IMR-90 (cell line): ENCODE results near the gene B4GALNT3. TPM values are rescaled to one million over a fixed set of nuclear protein-coding genes. Genes with fewer than 3 reads are reported as not detected.

ENCODE experiments used
- ATAC-seq: fragments of 200-7000 bp; cut with Tn5 transposase; 2 replicates; pipeline ENCODE4 v1.9.1; 2020; ENCODE audit warnings: low read depth, mild to moderate bottlenecking, moderate library complexity
- BruUV-seq: library from RNA; stranded (reverse); fragments of 400-500 nt; replicated peaks from 2 replicates; lab custom pipeline; 2021; lab: Mats Ljungman, UMichigan
- CTCF ChIA-PET: fragments of 300-600 bp; formaldehyde crosslinking; extraction: SDS; loops from one replicate; lab custom pipeline; 2021; ENCODE audit warnings: antibody characterized with exemption; lab: Yijun Ruan, JAX
- POLR2A ChIA-PET: fragments of 300-600 bp; sonication (Branson Sonifier 250); formaldehyde crosslinking; loops from one replicate; lab custom pipeline; 2022; ENCODE audit warnings: antibody characterized with exemption; ENCODE audit not compliant: unreplicated experiment; lab: Charles Lee
- DNase-seq: peaks from one replicate; pipeline ENCODE4 v3.0.0; 2013
- H2AFZ ChIP-seq: replicated peaks from 2 replicates; pipeline ENCODE3; 2013; ENCODE audit warnings: low read length, mild to moderate bottlenecking; ENCODE audit not compliant: poor library complexity
- H2AK5ac ChIP-seq: 2 replicates; pipeline ENCODE4 v1.6.1; 2013; ENCODE audit warnings: low read depth, low read length, inconsistent platforms
- H2AK9ac ChIP-seq: replicated peaks from 2 replicates; pipeline ENCODE3; 2013; ENCODE audit warnings: mild to moderate bottlenecking, low read depth, low read length, moderate library complexity; ENCODE audit not compliant: poor library complexity
- H2BK120ac ChIP-seq: 2 replicates; pipeline ENCODE4 v1.6.1; 2013; ENCODE audit warnings: low read depth, low read length, inconsistent platforms
- H2BK15ac ChIP-seq: 3 replicates; pipeline ENCODE4 v1.6.1; 2013; ENCODE audit warnings: low read depth, low read length, inconsistent platforms
- H2BK20ac ChIP-seq: 2 replicates; pipeline ENCODE4 v1.6.1; 2013; ENCODE audit warnings: low read depth, mild to moderate bottlenecking, inconsistent platforms, low read length, moderate library complexity
- H2BK5ac ChIP-seq: 2 replicates; pipeline ENCODE4 v1.6.1; 2013; ENCODE audit warnings: mild to moderate bottlenecking, low read depth, low read length, inconsistent platforms; ENCODE audit not compliant: poor library complexity, severe bottlenecking
- H3K14ac ChIP-seq: replicated peaks from 2 replicates; pipeline ENCODE4 v1.6.1; 2013; ENCODE audit warnings: low read depth, low read length, inconsistent platforms
- H3K18ac ChIP-seq: 2 replicates; pipeline ENCODE4 v1.6.1; 2013; ENCODE audit warnings: low read depth, low read length, control low read depth
- H3K23ac ChIP-seq: 2 replicates; pipeline ENCODE4 v1.6.1; 2013; ENCODE audit warnings: low read depth, low read length, inconsistent platforms
- H3K27ac ChIP-seq: 2 replicates; pipeline ENCODE4 v1.5.1; 2013; ENCODE audit warnings: mild to moderate bottlenecking, control low read depth, low read length; ENCODE audit not compliant: insufficient read depth
- H3K27me3 ChIP-seq: 2 replicates; pipeline ENCODE4 v1.6.1; 2013; ENCODE audit warnings: low read length; ENCODE audit not compliant: control insufficient read depth, insufficient read depth
- H3K36me3 ChIP-seq: 2 replicates; pipeline ENCODE4 v1.6.1; 2013; ENCODE audit warnings: low read length, mixed read lengths; ENCODE audit not compliant: control insufficient read depth, insufficient read depth
- H3K4ac ChIP-seq: 2 replicates; pipeline ENCODE4 v1.6.1; 2013; ENCODE audit warnings: low read depth, low read length, inconsistent platforms
- H3K4me1 ChIP-seq: 2 replicates; pipeline ENCODE4 v1.6.1; 2013; ENCODE audit warnings: low read length, mixed read lengths; ENCODE audit not compliant: control insufficient read depth, insufficient read depth
- H3K4me2 ChIP-seq: 2 replicates; pipeline ENCODE4 v1.6.1; 2013; ENCODE audit warnings: low read depth, mild to moderate bottlenecking, control low read depth, low read length, moderate library complexity
- H3K4me3 ChIP-seq: 2 replicates; pipeline ENCODE4 v1.5.1; 2013; ENCODE audit warnings: low read depth, mild to moderate bottlenecking, control low read depth, low read length, moderate library complexity; ENCODE audit not compliant: insufficient read depth
- H3K56ac ChIP-seq: 2 replicates; pipeline ENCODE4 v1.6.1; 2013; ENCODE audit warnings: low read length, inconsistent platforms; ENCODE audit not compliant: insufficient read depth; ENCODE audit errors: extremely low read depth
- H3K79me1 ChIP-seq, 2 experiments: 2 replicates each; pipeline ENCODE4 v1.6.1; 2013; ENCODE audit warnings: low read length in 2 of 2, inconsistent platforms in 1 of 2, low read depth in 1 of 2
- H3K9ac ChIP-seq: 2 replicates; pipeline ENCODE4 v1.6.1; 2013; ENCODE audit warnings: low read depth, low read length, control low read depth
- H3K9me1 ChIP-seq: 2 replicates; pipeline ENCODE4 v1.6.1; 2013; ENCODE audit warnings: low read length, inconsistent platforms; ENCODE audit not compliant: insufficient read depth
- H3K9me3 ChIP-seq: 2 replicates; pipeline ENCODE4 v1.6.1; 2013; ENCODE audit warnings: low read length; ENCODE audit not compliant: control insufficient read depth, insufficient read depth
- H4K20me1 ChIP-seq: 2 replicates; pipeline ENCODE4 v1.6.1; 2013; ENCODE audit warnings: low read length, inconsistent platforms; ENCODE audit not compliant: insufficient read depth
- H4K5ac ChIP-seq: 2 replicates; pipeline ENCODE4 v1.6.1; 2013; ENCODE audit warnings: mild to moderate bottlenecking, low read depth, low read length, control low read depth
- H4K8ac ChIP-seq, 2 experiments: 2 replicates each; pipeline ENCODE4 v1.6.1; 2013; ENCODE audit warnings: low read depth in 2 of 2, low read length in 2 of 2, control low read depth in 1 of 2, inconsistent platforms in 1 of 2
- H4K91ac ChIP-seq: 2 replicates; pipeline ENCODE4 v1.6.1; 2013; ENCODE audit warnings: low read depth, low read length, inconsistent platforms; ENCODE audit not compliant: insufficient read depth
- BHLHE40 ChIP-seq: fragments of 150-350 bp; IDR thresholded peaks from 2 replicates; pipeline ENCODE4 v1.6.1; 2016; ENCODE audit warnings: mild to moderate bottlenecking, low read depth, low read length
- CEBPB ChIP-seq: IDR thresholded peaks from 2 replicates; pipeline ENCODE4 v1.6.1; 2012; ENCODE audit warnings: low read depth, low read length, improper control_type of control experiment
- CHD1 ChIP-seq: IDR thresholded peaks from 2 replicates; pipeline ENCODE4 v1.6.1; 2012; ENCODE audit warnings: low read depth, low read length, improper control_type of control experiment
- FOS ChIP-seq: fragments of 150-350 bp; IDR thresholded peaks from 2 replicates; pipeline ENCODE4 v1.6.1; 2016; ENCODE audit warnings: low read depth, low read length
- MAFK ChIP-seq: IDR thresholded peaks from 2 replicates; pipeline ENCODE4 v1.6.1; 2012; ENCODE audit warnings: low read depth, low read length, improper control_type of control experiment
- MAZ ChIP-seq: IDR thresholded peaks from 2 replicates; pipeline ENCODE4 v1.6.1; 2012; ENCODE audit warnings: low read depth, mild to moderate bottlenecking, low read length, improper control_type of control experiment, moderate library complexity, borderline replicate concordance
- MXI1 ChIP-seq: IDR thresholded peaks from 2 replicates; pipeline ENCODE4 v1.6.1; 2012; ENCODE audit warnings: low read depth, mild to moderate bottlenecking, low read length, moderate library complexity, borderline replicate concordance
- NFE2L2 ChIP-seq: fragments of 150-350 bp; IDR thresholded peaks from 2 replicates; pipeline ENCODE4 v1.6.1; 2016; ENCODE audit warnings: low read depth, mild to moderate bottlenecking, low read length
- POLR2A ChIP-seq: IDR thresholded peaks from 2 replicates; pipeline ENCODE4 v1.6.1; 2012; ENCODE audit warnings: mild to moderate bottlenecking, low read depth, low read length
- RAD21 ChIP-seq: IDR thresholded peaks from 2 replicates; pipeline ENCODE4 v1.6.1; 2012; ENCODE audit warnings: low read length, improper control_type of control experiment
- RCOR1 ChIP-seq: IDR thresholded peaks from 2 replicates; pipeline ENCODE4 v1.6.1; 2012; ENCODE audit warnings: mild to moderate bottlenecking, low read length, improper control_type of control experiment; ENCODE audit not compliant: insufficient replicate concordance
- RFX5 ChIP-seq: IDR thresholded peaks from 2 replicates; pipeline ENCODE4 v1.8.0; 2012; ENCODE audit warnings: low read depth, mild to moderate bottlenecking, low read length, moderate library complexity
- SMC3 ChIP-seq: fragments of 150-350 bp; IDR thresholded peaks from 2 replicates; pipeline ENCODE4 v1.6.1; 2016; ENCODE audit warnings: low read depth, mild to moderate bottlenecking, antibody characterized with exemption, low read length, moderate library complexity
- WGBS, 2 experiments: methylation state at CpG; one replicate each; pipeline versions ENCODE4 v1.1.5 to v1.1.7; 2013; ENCODE audit warnings: missing lambda C conversion rate in 2 of 2; ENCODE audit not compliant: insufficient read length in 1 of 2; ENCODE audit errors: extremely low coverage in 2 of 2; 5-methylcytosine and 5-hydroxymethylcytosine counted together
- dilution Hi-C: fragments of 300-500 bp; cut with HindIII; formaldehyde crosslinking; loops from one replicate; pipeline ENCODE4 v1.14.3; 2018; ENCODE audit warnings: low sequenced_read_pairs; ENCODE audit not compliant: unreplicated experiment
- in situ Hi-C: fragments of 300-500 bp; cut with MboI; formaldehyde crosslinking; loops from 3 replicates; pipeline ENCODE4 v1.14.3; 2019; ENCODE audit warnings: low sequenced_read_pairs, inconsistent platforms, mixed read lengths
- intact Hi-C: fragments of 100-400 bp; cut with micrococcal nuclease; formaldehyde crosslinking; loops from 2 replicates; pipeline ENCODE4 v1.10.0; 2022
- polyA plus RNA-seq, 3 experiments: library from polyadenylated mRNA; depleted of rRNA; stranded (reverse); fragments of >200 nt; gene quantifications; 2 replicates each; pipeline ENCODE4 v1.2.3, GENCODE V29; 2012; ENCODE audit warnings: low replicate concordance in 1 of 3
- total RNA-seq: library from RNA; depleted of rRNA; stranded (reverse); fragments of >200 nt; gene quantifications from 2 replicates; pipeline ENCODE4 v1.2.3, GENCODE V29; 2012
- TF ChIP-seq, protein P1 (sequence below): fragments of 150-350 bp; IDR thresholded peaks from 2 replicates; pipeline ENCODE4 v1.6.1; 2016; ENCODE audit warnings: low read depth, mild to moderate bottlenecking, low read length, moderate library complexity, borderline replicate concordance
- TF ChIP-seq, protein P2 (sequence below): conservative IDR thresholded peaks from 2 replicates; pipeline ENCODE4 v1.5.1; 2012; ENCODE audit warnings: mild to moderate bottlenecking, low read depth, low read length, improper control_type of control experiment
- TF ChIP-seq, protein P3 (sequence below): fragments of 150-350 bp; IDR thresholded peaks from 2 replicates; pipeline ENCODE4 v1.6.1; 2017; ENCODE audit warnings: mild to moderate bottlenecking, antibody characterized with exemption, low read length, low read depth

The B4GALNT3 gene
- total and polyA plus RNA-seq, 2 of the 4 experiments (the other 2 are of a cell fraction), result not detected

DNA sequence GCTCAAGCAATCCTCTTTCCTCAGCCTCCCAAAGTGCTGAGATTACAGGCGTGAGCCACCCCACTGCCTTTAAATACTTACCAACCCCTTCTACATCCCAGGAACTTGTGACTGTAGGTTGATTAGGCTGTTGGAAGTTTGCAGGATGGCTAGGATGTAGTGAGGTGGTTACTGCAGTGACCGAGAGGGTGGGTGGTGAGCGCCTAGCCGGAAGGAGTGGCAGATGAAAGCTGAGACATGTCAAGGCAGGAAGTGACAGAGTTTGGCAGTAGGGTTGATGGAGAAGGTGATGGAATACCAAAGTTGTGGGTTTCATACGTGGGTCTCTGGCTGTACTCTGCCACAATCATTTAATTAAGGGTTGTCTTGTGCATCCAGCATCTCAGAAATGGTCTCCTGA is 13.5 kb downstream of the B4GALNT3 start:
- H3K4me3 ChIP-seq, result no peak overlapping the region
- no peak overlapping the region for H3K27ac ChIP-seq
- H3K56ac ChIP-seq, result no peak overlapping the region
- no peak overlapping the region for H2BK20ac ChIP-seq
- ChIA-PET POLR2A (no interaction called here), CTCF (no interaction called here)
- BruUV-seq, result no TSS peak
- 50% methylated on average over 2 of the region's 5 CpGs; no CpG with 5 or more reads in 1 of the 2 experiments for WGBS, 2 experiments
- no peaks in the 10 kb centered on the region for H3K4me1 ChIP-seq
- TF ChIP-seq BHLHE40 (no peak), RFX5 (no peak), RCOR1 (no peak), POLR2A (no peak), MAFK (no peak), MAZ (no peak), RAD21 (no peak), CEBPB (no peak), CHD1 (no peak), SMC3 (no peak), MXI1 (no peak), NFE2L2 (no peak), FOS (no peak)
- TF ChIP-seq, protein P1, sequence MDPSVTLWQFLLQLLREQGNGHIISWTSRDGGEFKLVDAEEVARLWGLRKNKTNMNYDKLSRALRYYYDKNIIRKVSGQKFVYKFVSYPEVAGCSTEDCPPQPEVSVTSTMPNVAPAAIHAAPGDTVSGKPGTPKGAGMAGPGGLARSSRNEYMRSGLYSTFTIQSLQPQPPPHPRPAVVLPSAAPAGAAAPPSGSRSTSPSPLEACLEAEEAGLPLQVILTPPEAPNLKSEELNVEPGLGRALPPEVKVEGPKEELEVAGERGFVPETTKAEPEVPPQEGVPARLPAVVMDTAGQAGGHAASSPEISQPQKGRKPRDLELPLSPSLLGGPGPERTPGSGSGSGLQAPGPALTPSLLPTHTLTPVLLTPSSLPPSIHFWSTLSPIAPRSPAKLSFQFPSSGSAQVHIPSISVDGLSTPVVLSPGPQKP, result no peak
- TF ChIP-seq, protein P2, sequence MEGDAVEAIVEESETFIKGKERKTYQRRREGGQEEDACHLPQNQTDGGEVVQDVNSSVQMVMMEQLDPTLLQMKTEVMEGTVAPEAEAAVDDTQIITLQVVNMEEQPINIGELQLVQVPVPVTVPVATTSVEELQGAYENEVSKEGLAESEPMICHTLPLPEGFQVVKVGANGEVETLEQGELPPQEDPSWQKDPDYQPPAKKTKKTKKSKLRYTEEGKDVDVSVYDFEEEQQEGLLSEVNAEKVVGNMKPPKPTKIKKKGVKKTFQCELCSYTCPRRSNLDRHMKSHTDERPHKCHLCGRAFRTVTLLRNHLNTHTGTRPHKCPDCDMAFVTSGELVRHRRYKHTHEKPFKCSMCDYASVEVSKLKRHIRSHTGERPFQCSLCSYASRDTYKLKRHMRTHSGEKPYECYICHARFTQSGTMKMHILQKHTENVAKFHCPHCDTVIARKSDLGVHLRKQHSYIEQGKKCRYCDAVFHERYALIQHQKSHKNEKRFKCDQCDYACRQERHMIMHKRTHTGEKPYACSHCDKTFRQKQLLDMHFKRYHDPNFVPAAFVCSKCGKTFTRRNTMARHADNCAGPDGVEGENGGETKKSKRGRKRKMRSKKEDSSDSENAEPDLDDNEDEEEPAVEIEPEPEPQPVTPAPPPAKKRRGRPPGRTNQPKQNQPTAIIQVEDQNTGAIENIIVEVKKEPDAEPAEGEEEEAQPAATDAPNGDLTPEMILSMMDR, result no peak
- TF ChIP-seq, protein P3, sequence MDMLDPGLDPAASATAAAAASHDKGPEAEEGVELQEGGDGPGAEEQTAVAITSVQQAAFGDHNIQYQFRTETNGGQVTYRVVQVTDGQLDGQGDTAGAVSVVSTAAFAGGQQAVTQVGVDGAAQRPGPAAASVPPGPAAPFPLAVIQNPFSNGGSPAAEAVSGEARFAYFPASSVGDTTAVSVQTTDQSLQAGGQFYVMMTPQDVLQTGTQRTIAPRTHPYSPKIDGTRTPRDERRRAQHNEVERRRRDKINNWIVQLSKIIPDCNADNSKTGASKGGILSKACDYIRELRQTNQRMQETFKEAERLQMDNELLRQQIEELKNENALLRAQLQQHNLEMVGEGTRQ, result no peak
- no peak overlapping the region for H3K4ac ChIP-seq
- no peaks in the 10 kb centered on the region for H3K9me1 ChIP-seq
- no peak overlapping the region for H3K4me2 ChIP-seq
- no peaks in the 10 kb centered on the region for H3K79me1 ChIP-seq
- intact Hi-C loops (no loop called here), in situ Hi-C loops (no loop called here), dilution Hi-C loops (no loop called here)
- H2AK5ac ChIP-seq, result no peak overlapping the region
- no peak overlapping the region for H4K5ac ChIP-seq
- no peak overlapping the region for H2AK9ac ChIP-seq
- no peak overlapping the region for H2BK120ac ChIP-seq
- DNase-seq (no peak), ATAC-seq (no peak)
- H4K91ac ChIP-seq, result no peak overlapping the region
- H2BK15ac ChIP-seq, result no peak overlapping the region
- peaks cover 62% of the 10 kb centered on the region for H3K27me3 ChIP-seq
- H4K8ac ChIP-seq, result no peak overlapping the region
- H3K9ac ChIP-seq, result no peak overlapping the region
- no peaks in the 10 kb centered on the region for H3K9me3 ChIP-seq
- H4K20me1 ChIP-seq, result no peaks in the 10 kb centered on the region
- no peak overlapping the region for H2BK5ac ChIP-seq
- no peak overlapping the region; the same call in 1 of the 2 replicates for H3K23ac ChIP-seq
- no peak overlapping the region for H3K14ac ChIP-seq
- H2AFZ ChIP-seq, result peak overlapping the region; percentile 29
- no peak overlapping the region for H3K18ac ChIP-seq
- H3K36me3 ChIP-seq, result no peaks in the 10 kb centered on the region
